ENCODE measurements around the gene N4BP2L2.

GRCh38 chr13:32419862-32420261, 118.7 kb downstream of the N4BP2L2 start:
- TF ChIP-seq CTCF (IDR thresholded peaks at IDR 0.05) = no peak
- no peak for TF ChIP-seq POLR2A (IDR thresholded peaks at IDR 0.05)
